ENCODE data around the gene MAP3K7.

MAP3K7 gene

GRCh38 chr6:90502381-90502780, 84.5 kb downstream of the MAP3K7 start:
- Histone ChIP-seq H2AFZ (ENCODE audit: low read length) (no peak overlapping the region), H3K4me2 (ENCODE audit: low read depth, low read length, poor library complexity, severe bottlenecking) (no peak overlapping the region), H3F3A (ENCODE audit: low read depth) (no peaks in the 10 kb centered on the region), H3K36me3 (ENCODE audit: insufficient read depth, low read length) (no peaks in the 10 kb centered on the region), H3K9me2 (replicated peaks; ENCODE audit: low read depth, low read length) (no peaks in the 10 kb centered on the region), H3K4me1 (ENCODE audit: insufficient read depth, low read length, poor library complexity, severe bottlenecking) (peaks cover 13% of the 10 kb centered on the region), H3K9me3 (ENCODE audit: insufficient read depth, low read depth, low read length) (no peaks in the 10 kb centered on the region), H3K9ac (ENCODE audit: low read depth, low read length, poor library complexity, severe bottlenecking) (no peak overlapping the region), H3K27me3 (ENCODE audit: insufficient read depth, low read length, poor library complexity, severe bottlenecking) (no peaks in the 10 kb centered on the region), H4K20me1 (ENCODE audit: insufficient read depth, low read length, poor library complexity, severe bottlenecking) (no peaks in the 10 kb centered on the region), H3K79me2 (ENCODE audit: insufficient read depth, low read length) (no peaks in the 10 kb centered on the region), H3K4me3 (ENCODE audit: low read length, poor library complexity, severe bottlenecking) (no peak overlapping the region)
- no peak for TF ChIP-seq EZH2phosphoT487 (IDR thresholded peaks at IDR 0.05; ENCODE audit: borderline replicate concordance)

GRCh38 chr6:90500458-90500857, 86.4 kb downstream of the MAP3K7 start:
- Histone ChIP-seq H4K20me1 (ENCODE audit: insufficient read depth, low read length, poor library complexity, severe bottlenecking) (no peaks in the 10 kb centered on the region), H3K9me2 (replicated peaks; ENCODE audit: low read depth, low read length) (no peaks in the 10 kb centered on the region), H3F3A (ENCODE audit: low read depth) (no peaks in the 10 kb centered on the region), H3K36me3 (ENCODE audit: insufficient read depth, low read length) (no peaks in the 10 kb centered on the region), H3K4me2 (ENCODE audit: low read depth, low read length, poor library complexity, severe bottlenecking) (no peak overlapping the region), H3K9me3 (ENCODE audit: insufficient read depth, low read depth, low read length) (no peaks in the 10 kb centered on the region), H3K4me1 (ENCODE audit: insufficient read depth, low read length, poor library complexity, severe bottlenecking) (peaks cover 13% of the 10 kb centered on the region), H3K27me3 (ENCODE audit: insufficient read depth, low read length, poor library complexity, severe bottlenecking) (no peaks in the 10 kb centered on the region), H3K4me3 (ENCODE audit: low read length, poor library complexity, severe bottlenecking) (no peak overlapping the region), H3K79me2 (ENCODE audit: insufficient read depth, low read length) (no peaks in the 10 kb centered on the region), H3K9ac (ENCODE audit: low read depth, low read length, poor library complexity, severe bottlenecking) (no peak overlapping the region), H2AFZ (ENCODE audit: low read length) (no peak overlapping the region)
- TF ChIP-seq CTCF (conservative IDR thresholded peaks at IDR 0.05; ENCODE audit: low read length) = no peak
- no peak for TF ChIP-seq EZH2phosphoT487 (IDR thresholded peaks at IDR 0.05; ENCODE audit: borderline replicate concordance)

- no peak overlapping the region for H2AFZ ChIP-seq (ENCODE audit: low read length)
- H3K9me2 ChIP-seq (replicated peaks; ENCODE audit: low read depth, low read length) = no peaks in the 10 kb centered on the region
- no peaks in the 10 kb centered on the region for H3K9me3 ChIP-seq (ENCODE audit: insufficient read depth, low read depth, low read length)
- no peak overlapping the region for H3K9ac ChIP-seq (ENCODE audit: low read depth, low read length, poor library complexity, severe bottlenecking)
- no peaks in the 10 kb centered on the region for H3K27me3 ChIP-seq (ENCODE audit: insufficient read depth, low read length, poor library complexity, severe bottlenecking)
- H3F3A ChIP-seq (ENCODE audit: low read depth) = no peaks in the 10 kb centered on the region
- TF ChIP-seq EZH2phosphoT487 (IDR thresholded peaks at IDR 0.05; ENCODE audit: borderline replicate concordance) = no peak
- TF ChIP-seq CTCF (conservative IDR thresholded peaks at IDR 0.05; ENCODE audit: low read length) = no peak
- H3K4me1 ChIP-seq (ENCODE audit: insufficient read depth, low read length, poor library complexity, severe bottlenecking) = peaks cover 16% of the 10 kb centered on the region
- no peak overlapping the region for H3K4me3 ChIP-seq (ENCODE audit: low read length, poor library complexity, severe bottlenecking)
- no peaks in the 10 kb centered on the region for H4K20me1 ChIP-seq (ENCODE audit: insufficient read depth, low read length, poor library complexity, severe bottlenecking)
- H3K4me2 ChIP-seq (ENCODE audit: low read depth, low read length, poor library complexity, severe bottlenecking) = no peak overlapping the region
- no peaks in the 10 kb centered on the region for H3K36me3 ChIP-seq (ENCODE audit: insufficient read depth, low read length)
- H3K79me2 ChIP-seq (ENCODE audit: insufficient read depth, low read length) = no peaks in the 10 kb centered on the region
These were observed 89.5 kb downstream of the MAP3K7 start for GRCh38 chr6:90497411-90497810.

GRCh38 chr6:90496258-90497016, 90.4 kb downstream of the MAP3K7 start:
- Histone ChIP-seq H3K27me3 (ENCODE audit: insufficient read depth, low read length, poor library complexity, severe bottlenecking) (no peaks in the 10 kb centered on the region), H3K9me2 (replicated peaks; ENCODE audit: low read depth, low read length) (no peaks in the 10 kb centered on the region), H3K9ac (ENCODE audit: low read depth, low read length, poor library complexity, severe bottlenecking) (no peak overlapping the region), H3K4me3 (ENCODE audit: low read length, poor library complexity, severe bottlenecking) (no peak overlapping the region), H3K9me3 (ENCODE audit: insufficient read depth, low read depth, low read length) (no peaks in the 10 kb centered on the region), H3K4me2 (ENCODE audit: low read depth, low read length, poor library complexity, severe bottlenecking) (no peak overlapping the region), H3K79me2 (ENCODE audit: insufficient read depth, low read length) (no peaks in the 10 kb centered on the region), H2AFZ (ENCODE audit: low read length) (no peak overlapping the region), H3K4me1 (ENCODE audit: insufficient read depth, low read length, poor library complexity, severe bottlenecking) (peaks cover 16% of the 10 kb centered on the region), H4K20me1 (ENCODE audit: insufficient read depth, low read length, poor library complexity, severe bottlenecking) (no peaks in the 10 kb centered on the region), H3F3A (ENCODE audit: low read depth) (no peaks in the 10 kb centered on the region), H3K36me3 (ENCODE audit: insufficient read depth, low read length) (no peaks in the 10 kb centered on the region)
- no peak for TF ChIP-seq EZH2phosphoT487 (IDR thresholded peaks at IDR 0.05; ENCODE audit: borderline replicate concordance)
- no peak for TF ChIP-seq CTCF (conservative IDR thresholded peaks at IDR 0.05; ENCODE audit: low read length)
